Progenitor cell of endocrine pancreas (in vitro differentiated cells): ENCODE data around the gene ACVR2B. TPM values are rescaled to one million over a fixed set of nuclear protein-coding genes. Genes with fewer than 3 reads are reported as not detected.

Experiments
- DNase-seq: peaks from one replicate; pipeline ENCODE4 v3.0.0; 2021; ENCODE audit warnings: low spot score; ENCODE audit not compliant: unreplicated experiment
- H3K27ac Mint-ChIP-seq: 2 replicates; pipeline ENCODE4 v1.8.0; 2021; ENCODE audit warnings: mild to moderate bottlenecking, moderate library complexity, mixed read lengths
- H3K27me3 Mint-ChIP-seq: 2 replicates; pipeline ENCODE4 v1.8.0; 2021; ENCODE audit warnings: mixed read lengths
- H3K36me3 Mint-ChIP-seq: 2 replicates; pipeline ENCODE4 v1.8.0; 2022; ENCODE audit warnings: mixed read lengths; ENCODE audit not compliant: insufficient read depth
- H3K4me1 Mint-ChIP-seq: 2 replicates; pipeline ENCODE4 v1.8.0; 2021; ENCODE audit warnings: low read depth, mixed read lengths
- H3K4me3 Mint-ChIP-seq: 2 replicates; pipeline ENCODE4 v1.8.0; 2021; ENCODE audit warnings: low read depth, mild to moderate bottlenecking, moderate library complexity, mixed read lengths
- H3K9me3 Mint-ChIP-seq: 2 replicates; pipeline ENCODE4 v1.8.0; 2021; ENCODE audit warnings: low read depth, mixed read lengths
- CTCF ChIP-seq: fragments of 200-600 bp; sonication (generic); IDR thresholded peaks from one replicate; pipeline ENCODE4 v1.5.0; 2021; ENCODE audit warnings: antibody characterized with exemption, mild to moderate bottlenecking; ENCODE audit not compliant: unreplicated experiment
- total RNA-seq: library from RNA; stranded (reverse); gene quantifications from 2 replicates; pipeline ENCODE4 v1.2.1, GENCODE V29; 2021

The ACVR2B gene
- total RNA-seq, 1 donor from 2014 or later = 83.9 TPM

- no peak for DNase-seq
- H3K27me3 Mint-ChIP-seq = no peaks in the 10 kb centered on the region
- TF ChIP-seq CTCF = no peak
- peaks cover 39% of the 10 kb centered on the region for H3K9me3 Mint-ChIP-seq
- peaks cover 39% of the 10 kb centered on the region for H3K36me3 Mint-ChIP-seq
- no peak overlapping the region for H3K27ac Mint-ChIP-seq
- H3K4me3 Mint-ChIP-seq = no peak overlapping the region
- H3K4me1 Mint-ChIP-seq = peaks cover 5% of the 10 kb centered on the region
Observed at GRCh38 chr3:38469852-38470251, 16.2 kb downstream of the ACVR2B start.

- H3K4me3 Mint-ChIP-seq = no peak overlapping the region
- peaks cover 7% of the 10 kb centered on the region for H3K4me1 Mint-ChIP-seq
- H3K36me3 Mint-ChIP-seq = peaks cover 30% of the 10 kb centered on the region
- no peak overlapping the region for H3K27ac Mint-ChIP-seq
- no peak for TF ChIP-seq CTCF
- no peak for DNase-seq
- no peaks in the 10 kb centered on the region for H3K27me3 Mint-ChIP-seq
- H3K9me3 Mint-ChIP-seq = peaks cover 30% of the 10 kb centered on the region
Observed at GRCh38 chr3:38471260-38471857, 17.7 kb downstream of the ACVR2B start.

- Mint-ChIP-seq H3K4me3 (no peak overlapping the region), H3K9me3 (peaks cover 25% of the 10 kb centered on the region), H3K27ac (no peak overlapping the region), H3K4me1 (peaks cover 7% of the 10 kb centered on the region), H3K27me3 (no peaks in the 10 kb centered on the region), H3K36me3 (peaks cover 25% of the 10 kb centered on the region)
- no peak for TF ChIP-seq CTCF
- DNase-seq = no peak
Observed at GRCh38 chr3:38472342-38472741, 18.7 kb downstream of the ACVR2B start.

- DNase-seq = no peak
- H3K27ac Mint-ChIP-seq = peak overlapping the region; percentile 60
- H3K27me3 Mint-ChIP-seq = no peaks in the 10 kb centered on the region
- no peak for TF ChIP-seq CTCF
- no peak overlapping the region for H3K4me3 Mint-ChIP-seq
- peaks cover 24% of the 10 kb centered on the region for H3K9me3 Mint-ChIP-seq
- peaks cover 22% of the 10 kb centered on the region for H3K36me3 Mint-ChIP-seq
- H3K4me1 Mint-ChIP-seq = peaks cover 7% of the 10 kb centered on the region
Observed at GRCh38 chr3:38473229-38473628, 19.5 kb downstream of the ACVR2B start.

- peaks cover 8% of the 10 kb centered on the region for H3K36me3 Mint-ChIP-seq
- no peak for TF ChIP-seq CTCF
- no peak overlapping the region for H3K4me3 Mint-ChIP-seq
- peak overlapping the region; percentile 35 for H3K27ac Mint-ChIP-seq
- no peak for DNase-seq
- H3K27me3 Mint-ChIP-seq = no peaks in the 10 kb centered on the region
- H3K4me1 Mint-ChIP-seq = peaks cover 7% of the 10 kb centered on the region
- peaks cover 7% of the 10 kb centered on the region for H3K9me3 Mint-ChIP-seq
Observed at GRCh38 chr3:38474928-38475605, 21.4 kb downstream of the ACVR2B start.
